Activated naive CD8-positive, alpha-beta T cell treated with anti-CD3 and anti-CD28 coated beads, Interleukin-2, amount 10 ng/mL, durations not matched to agents 7 days and 5 days (primary cell): ENCODE measurements around the gene DNAJC5G. TPM values are rescaled to one million over a fixed set of nuclear protein-coding genes. Genes with fewer than 3 reads are reported as not detected.

Experiments
- total RNA-seq, 2 experiments: library from RNA; stranded (reverse); gene quantifications; one replicate each; pipeline ENCODE4 v1.2.3, GENCODE V29; 2021

DNAJC5G gene
- total RNA-seq, 2 experiments from 2014 or later: not detected

Other genes with a start within 250 kb of the DNAJC5G start
- 10 to 100 TPM; 68.1 to 70.8 TPM for gene TMEM214, start 242.5 kb upstream of the DNAJC5G start, total RNA-seq
- 10 to 100 TPM; 14.9 to 18.0 TPM for gene AGBL5, start 223.8 kb upstream of the DNAJC5G start, total RNA-seq
- gene OST4, start 203.8 kb upstream of the DNAJC5G start, total RNA-seq: 100 to 1,000 TPM; 302 to 325 TPM
- 1 to 10 TPM in 1 of 2 experiments, under 1 TPM in 1; 0.91 to 1.2 TPM for gene EMILIN1, start 196.8 kb upstream of the DNAJC5G start, total RNA-seq
- gene KHK, start 188.7 kb upstream of the DNAJC5G start, total RNA-seq: 10 to 100 TPM; 13.1 to 13.7 TPM
- gene CGREF1, start 156.3 kb upstream of the DNAJC5G start, total RNA-seq: 1 to 10 TPM; 1.6 TPM
- 1 to 10 TPM in 1 of 2 experiments, under 1 TPM in 1; 0.77 to 1.4 TPM for gene ABHD1, start 151.6 kb upstream of the DNAJC5G start, total RNA-seq
- gene PREB, start 140.8 kb upstream of the DNAJC5G start, total RNA-seq: 10 to 100 TPM; 51.7 to 53.9 TPM
- not detected for gene PRR30, start 136.0 kb upstream of the DNAJC5G start, total RNA-seq
- not detected for gene TCF23, start 126.4 kb upstream of the DNAJC5G start, total RNA-seq
- gene ATRAID, start 63.4 kb upstream of the DNAJC5G start, total RNA-seq: 10 to 100 TPM; 74.9 to 84.6 TPM
- gene SLC5A6, start 63.2 kb upstream of the DNAJC5G start, total RNA-seq: 10 to 100 TPM; 31.6 to 32.2 TPM
- 10 to 100 TPM; 60.1 to 60.4 TPM for gene CAD, start 58.1 kb upstream of the DNAJC5G start, total RNA-seq
- under 1 TPM; 0.34 to 0.64 TPM for gene SLC30A3, start 12.4 kb upstream of the DNAJC5G start, total RNA-seq
- gene TRIM54, start 7.0 kb downstream of the DNAJC5G start, total RNA-seq: under 1 TPM in 1 of 2 experiments, not detected in 1; 0.19 TPM
- gene UCN, start 33.0 kb downstream of the DNAJC5G start, total RNA-seq: 1 to 10 TPM; 3.7 to 5.1 TPM
- gene MPV17, start 47.7 kb downstream of the DNAJC5G start, total RNA-seq: 100 to 1,000 TPM in 1 of 2 experiments, 10 to 100 TPM in 1; 93.4 to 100 TPM
- 10 to 100 TPM; 66.4 to 70.8 TPM for gene GTF3C2, start 81.3 kb downstream of the DNAJC5G start, total RNA-seq
- 10 to 100 TPM; 38.3 to 39.2 TPM for gene EIF2B4, start 94.9 kb downstream of the DNAJC5G start, total RNA-seq
- 100 to 1,000 TPM; 113 to 116 TPM for gene SNX17, start 95.2 kb downstream of the DNAJC5G start, total RNA-seq
- gene ZNF513, start 105.3 kb downstream of the DNAJC5G start, total RNA-seq: 10 to 100 TPM; 16.4 to 18.6 TPM
- gene PPM1G, start 134.2 kb downstream of the DNAJC5G start, total RNA-seq: 10 to 100 TPM; 90.1 to 91.3 TPM
- gene NRBP1, start 153.2 kb downstream of the DNAJC5G start, total RNA-seq: 10 to 100 TPM; 92.2 to 92.5 TPM
- gene KRTCAP3, start 166.9 kb downstream of the DNAJC5G start, total RNA-seq: 10 to 100 TPM; 12.2 to 13.9 TPM
- 10 to 100 TPM; 17.9 to 18.8 TPM for gene IFT172, start 214.3 kb downstream of the DNAJC5G start, total RNA-seq
- gene FNDC4, start 219.8 kb downstream of the DNAJC5G start, total RNA-seq: not detected
- not detected for gene GCKR, start 221.4 kb downstream of the DNAJC5G start, total RNA-seq